ENCODE results near the gene POLE.
"Not testable (repeated sequence)": the region's sequence is repeated elsewhere in the genome, so short reads cannot be mapped to it uniquely, and the experiment has no call there.

POLE gene

DNA sequence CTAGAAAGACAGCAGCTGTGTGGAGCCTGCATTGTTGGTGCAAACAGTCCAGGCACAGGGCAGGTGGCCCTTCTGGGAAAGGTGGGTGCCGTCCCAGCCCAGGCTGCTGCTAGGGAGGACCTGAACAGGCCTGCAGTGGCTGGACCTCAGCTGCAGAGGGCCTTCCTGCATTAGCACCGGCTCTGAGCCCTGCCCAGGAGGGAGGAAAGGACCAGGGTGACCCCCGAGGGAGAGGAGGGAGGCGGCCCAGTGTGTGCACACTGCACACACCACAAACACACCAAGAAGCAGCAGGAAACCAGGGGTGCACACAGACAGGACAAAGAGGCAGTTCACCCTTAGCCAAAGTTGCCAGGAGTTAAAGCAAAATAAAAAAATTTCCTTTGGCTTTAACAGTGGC lies 15.5 kb upstream of the POLE start:
- CTCF ChIA-PET = no interaction called here
- no peak for DNase-seq (ENCODE audit: extremely low spot score)

DNA sequence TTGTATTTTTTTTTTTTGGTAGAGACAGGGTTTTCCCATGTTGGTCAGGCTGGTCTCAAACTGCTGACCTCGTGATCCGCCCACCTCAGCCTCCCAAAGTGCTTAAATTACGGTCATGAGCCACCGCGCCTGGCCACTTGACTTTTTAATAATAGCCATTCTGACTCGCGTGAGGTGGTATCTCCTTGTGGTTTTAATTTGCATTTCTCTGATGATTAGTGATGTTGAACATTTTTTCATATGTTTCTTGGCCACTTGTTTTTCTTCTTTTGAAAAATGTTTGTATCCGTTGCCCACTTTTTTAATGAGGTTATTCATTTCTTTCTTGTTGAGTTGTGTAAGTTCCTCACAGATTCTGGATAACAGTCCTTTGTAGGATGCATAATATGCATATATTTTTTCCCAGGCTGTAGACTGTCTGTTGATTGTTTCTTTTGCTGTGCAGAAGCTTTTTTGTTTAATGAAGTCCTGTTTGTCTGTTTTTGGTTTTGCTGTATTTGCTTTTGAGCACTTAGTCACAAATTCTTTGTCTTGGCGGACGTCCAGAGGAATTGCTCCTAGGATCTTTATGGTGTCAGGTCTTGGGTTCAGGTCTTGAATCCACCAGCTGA lies 13.2 kb upstream of the POLE start:
- TF ChIP-seq NFRKB (IDR thresholded peaks at IDR 0.05) (no peak), SUZ12 (IDR thresholded peaks at IDR 0.05) (no peak), FOXK2 (IDR thresholded peaks at IDR 0.05) (no peak), FOXM1 (IDR thresholded peaks at IDR 0.05; ENCODE audit: borderline replicate concordance) (no peak), SP1 (IDR thresholded peaks at IDR 0.05) (no peak), CTBP1 (IDR thresholded peaks at IDR 0.05; ENCODE audit: borderline replicate concordance) (no peak), ZNF384 (IDR thresholded peaks at IDR 0.05) (no peak), BHLHE40 (IDR thresholded peaks at IDR 0.05; ENCODE audit: borderline replicate concordance) (no peak), LEF1 (IDR thresholded peaks at IDR 0.05; ENCODE audit: borderline replicate concordance) (no peak), ELF4 (IDR thresholded peaks at IDR 0.05) (no peak), L3MBTL2 (conservative IDR thresholded peaks at IDR 0.05) (no peak), ARNT (IDR thresholded peaks at IDR 0.05) (no peak), TARDBP (IDR thresholded peaks at IDR 0.05) (no peak), FOXA1 (IDR thresholded peaks at IDR 0.05) (no peak)
- TF ChIP-seq, protein P1, sequence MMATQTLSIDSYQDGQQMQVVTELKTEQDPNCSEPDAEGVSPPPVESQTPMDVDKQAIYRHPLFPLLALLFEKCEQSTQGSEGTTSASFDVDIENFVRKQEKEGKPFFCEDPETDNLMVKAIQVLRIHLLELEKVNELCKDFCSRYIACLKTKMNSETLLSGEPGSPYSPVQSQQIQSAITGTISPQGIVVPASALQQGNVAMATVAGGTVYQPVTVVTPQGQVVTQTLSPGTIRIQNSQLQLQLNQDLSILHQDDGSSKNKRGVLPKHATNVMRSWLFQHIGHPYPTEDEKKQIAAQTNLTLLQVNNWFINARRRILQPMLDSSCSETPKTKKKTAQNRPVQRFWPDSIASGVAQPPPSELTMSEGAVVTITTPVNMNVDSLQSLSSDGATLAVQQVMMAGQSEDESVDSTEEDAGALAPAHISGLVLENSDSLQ (IDR thresholded peaks at IDR 0.05) = no peak
- ChIA-PET CTCF (no interaction called here), POLR2A (no interaction called here)
- DNase-seq (ENCODE audit: extremely low spot score) = no peak

More for the DNA sequence above, 15.5 kb upstream of the POLE start:
- TF ChIP-seq LEF1 (IDR thresholded peaks at IDR 0.05; ENCODE audit: borderline replicate concordance) = no peak
- no peak for TF ChIP-seq CTBP1 (IDR thresholded peaks at IDR 0.05; ENCODE audit: borderline replicate concordance)
- TF ChIP-seq, protein P1 (IDR thresholded peaks at IDR 0.05) = no peak
- no peak for TF ChIP-seq L3MBTL2 (conservative IDR thresholded peaks at IDR 0.05)
- POLR2A ChIA-PET = no interaction called here

DNA sequence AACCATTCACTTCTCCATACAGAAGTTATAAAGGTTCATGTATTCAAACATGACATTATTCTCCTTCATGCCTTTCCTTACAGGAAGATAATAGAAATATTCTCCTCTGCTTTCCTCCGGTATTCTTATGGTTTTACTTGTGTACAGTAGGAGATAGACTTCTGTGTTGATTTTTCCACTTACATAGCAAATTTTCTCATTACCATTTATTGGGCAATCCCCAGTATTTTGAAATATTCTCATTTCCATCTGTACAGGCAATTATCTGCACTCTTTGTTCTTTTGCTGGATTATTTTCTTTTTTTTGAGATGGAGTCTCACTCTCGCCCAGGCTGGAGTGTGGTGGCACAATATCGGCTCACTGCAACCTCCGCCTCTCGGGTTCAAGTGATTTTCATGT lies 11.2 kb upstream of the POLE start:
- no peak for DNase-seq (ENCODE audit: extremely low spot score)
- CTCF ChIA-PET = no interaction called here
- POLR2A ChIA-PET = no interaction called here
- no peak for TF ChIP-seq ARNT (IDR thresholded peaks at IDR 0.05)
- TF ChIP-seq ZNF384 (IDR thresholded peaks at IDR 0.05) = no peak
- no peak for TF ChIP-seq NFRKB (IDR thresholded peaks at IDR 0.05)

DNA sequence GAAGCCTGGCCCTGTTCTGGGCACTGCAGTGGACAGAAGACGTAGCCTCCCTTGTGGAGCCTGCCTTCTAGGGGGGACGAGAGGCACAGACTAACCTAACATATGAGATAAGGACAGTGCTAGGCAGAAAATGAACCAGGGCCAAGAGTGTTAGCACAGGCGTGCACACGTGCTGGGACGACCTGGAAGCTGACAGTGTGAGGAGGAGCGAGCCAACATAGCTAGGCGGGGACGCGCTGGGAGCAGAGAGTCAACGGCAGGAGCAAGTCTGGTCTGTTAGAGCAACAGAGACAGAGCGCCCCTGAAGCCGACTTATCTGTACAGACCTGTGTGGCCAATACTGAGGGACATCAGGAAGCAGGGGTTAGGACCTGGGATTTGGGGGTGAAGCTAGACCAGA lies 8.3 kb upstream of the POLE start:
- TF ChIP-seq FOXA1 (IDR thresholded peaks at IDR 0.05) = no peak
- TF ChIP-seq ARNT (IDR thresholded peaks at IDR 0.05) = no peak
- TF ChIP-seq BHLHE40 (IDR thresholded peaks at IDR 0.05; ENCODE audit: borderline replicate concordance) = no peak
- no peak for TF ChIP-seq HDGF (IDR thresholded peaks at IDR 0.05; ENCODE audit: borderline replicate concordance)
- no peak for TF ChIP-seq SP1 (IDR thresholded peaks at IDR 0.05)
- TF ChIP-seq SUZ12 (IDR thresholded peaks at IDR 0.05) = no peak
- no peak for TF ChIP-seq NFRKB (IDR thresholded peaks at IDR 0.05)
- no peak for DNase-seq (ENCODE audit: extremely low spot score)
- POLR2A ChIA-PET = interaction anchor here (0.9 kb wide), 1 partner anchor 12 kb away, joined by 3 read pairs; no protein-coding TSS in a partner anchor
- CTCF ChIA-PET = no interaction called here

DNA sequence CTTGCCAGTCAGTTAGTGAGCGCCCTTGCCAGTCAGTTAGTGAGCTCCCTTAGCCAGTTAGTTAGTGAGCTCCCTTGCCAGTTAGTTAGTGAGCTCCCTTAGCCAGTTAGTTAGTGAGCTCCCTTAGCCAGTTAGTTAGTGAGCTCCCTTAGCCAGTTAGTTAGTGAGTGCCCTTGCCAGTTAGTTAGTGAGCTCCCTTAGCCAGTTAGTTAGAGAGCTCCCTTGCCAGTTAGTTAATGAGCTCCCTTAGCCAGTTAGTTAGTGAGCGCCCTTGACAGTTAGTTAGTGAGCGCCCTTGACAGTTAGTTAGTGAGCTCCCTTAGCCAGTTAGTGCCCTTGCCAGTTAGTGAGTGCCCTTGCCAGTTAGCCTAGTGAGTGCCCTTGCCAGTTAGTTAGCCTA lies 7.7 kb upstream of the POLE start:
- POLR2A ChIA-PET = not testable (repeated sequence)
- CTCF ChIA-PET = interaction anchor here (0.6 to 0.7 kb wide), 2 partner anchors 44 to 109 kb away, joined by 3 read pairs; no protein-coding TSS in a partner anchor

DNA sequence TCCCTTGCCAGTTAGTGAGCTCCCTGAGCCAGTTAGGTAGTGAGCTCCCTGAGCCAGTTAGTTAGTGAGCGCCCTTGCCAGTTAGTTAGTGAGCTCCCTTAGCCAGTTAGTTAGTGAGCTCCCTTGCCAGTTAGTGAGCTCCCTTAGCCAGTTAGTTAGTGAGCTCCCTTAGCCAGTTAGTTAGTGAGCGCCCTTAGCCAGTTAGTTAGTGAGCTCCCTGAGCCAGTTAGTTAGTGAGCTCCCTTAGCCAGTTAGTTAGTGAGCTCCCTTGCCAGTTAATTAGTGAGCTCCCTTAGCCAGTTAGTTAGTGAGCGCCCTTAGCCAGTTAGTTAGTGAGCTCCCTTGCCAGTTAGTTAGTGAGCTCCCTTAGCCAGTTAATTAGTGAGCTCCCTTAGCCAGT lies 4.9 kb upstream of the POLE start:
- DNase-seq (ENCODE audit: extremely low spot score); CTCF ChIA-PET: not testable (repeated sequence)
- POLR2A ChIA-PET = interaction anchor here (0.7 to 1.0 kb wide), 2 partner anchors 18 to 19 kb away, joined by 3 to 6 read pairs; partner anchors contain the start of gene PGAM5

More for the DNA sequence above, 7.7 kb upstream of the POLE start:
- not testable (repeated sequence) for DNase-seq (ENCODE audit: extremely low spot score)

DNA sequence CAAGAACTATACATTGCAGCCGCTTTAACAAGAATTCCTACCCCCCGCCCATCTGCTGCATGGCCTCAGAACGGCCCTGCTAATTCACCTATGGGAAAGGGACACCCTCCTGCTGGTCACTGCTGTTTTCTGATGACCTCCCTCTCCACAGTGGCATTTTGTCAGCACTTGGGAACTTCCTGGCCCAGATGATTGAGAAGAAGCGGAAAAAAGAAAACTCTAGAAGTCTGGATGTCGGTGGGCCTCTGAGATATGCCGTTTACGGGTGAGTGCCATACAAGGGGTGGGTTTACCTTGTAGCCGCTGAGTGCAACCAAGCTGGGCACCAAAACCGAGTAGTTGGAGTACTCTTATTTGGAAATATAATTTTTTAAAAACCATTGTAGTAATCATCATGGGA lies 3.0 kb upstream of the POLE start:
- no peak for DNase-seq (ENCODE audit: extremely low spot score)
- ChIA-PET POLR2A (no interaction called here), CTCF (no interaction called here)
- TF ChIP-seq ARNT (IDR thresholded peaks at IDR 0.05) = no peak
- TF ChIP-seq ELF4 (IDR thresholded peaks at IDR 0.05) = no peak
- no peak for TF ChIP-seq ZNF384 (IDR thresholded peaks at IDR 0.05)
- TF ChIP-seq SP1 (IDR thresholded peaks at IDR 0.05) = no peak
- TF ChIP-seq SUZ12 (IDR thresholded peaks at IDR 0.05) = no peak
- no peak for TF ChIP-seq FOXA1 (IDR thresholded peaks at IDR 0.05)
- TF ChIP-seq NFRKB (IDR thresholded peaks at IDR 0.05) = no peak
- TF ChIP-seq L3MBTL2 (conservative IDR thresholded peaks at IDR 0.05) = no peak
- no peak for TF ChIP-seq BHLHE40 (IDR thresholded peaks at IDR 0.05; ENCODE audit: borderline replicate concordance)
- TF ChIP-seq, protein P1 (IDR thresholded peaks at IDR 0.05) = no peak
- TF ChIP-seq FOXK2 (IDR thresholded peaks at IDR 0.05) = no peak
- TF ChIP-seq TARDBP (IDR thresholded peaks at IDR 0.05) = no peak
- no peak for TF ChIP-seq LEF1 (IDR thresholded peaks at IDR 0.05; ENCODE audit: borderline replicate concordance)
- no peak for TF ChIP-seq FOXM1 (IDR thresholded peaks at IDR 0.05; ENCODE audit: borderline replicate concordance)
- TF ChIP-seq CTBP1 (IDR thresholded peaks at IDR 0.05; ENCODE audit: borderline replicate concordance) = no peak
- TF ChIP-seq HDGF (IDR thresholded peaks at IDR 0.05; ENCODE audit: borderline replicate concordance) = no peak

All from HEK293T (cell line).